ENCODE data around the gene ZNF487. TPM values are rescaled to one million over a fixed set of nuclear protein-coding genes. Genes with fewer than 3 reads are reported as not detected.
"Not testable (repeated sequence)": the region's sequence is repeated elsewhere in the genome, so short reads cannot be mapped to it uniquely, and the experiment has no call there.

Gene ZNF487
- total RNA-seq, 3 donors from 2014 or later, result 1.3 to 3.8 (median 1.6) TPM

GRCh38 chr10:43410345-43410744 is 26.6 kb upstream of the ZNF487 start:
- Mint-ChIP-seq H3K27me3 (ENCODE audit: low read depth) (no peaks in the 10 kb centered on the region), H3K36me3 (ENCODE audit: insufficient read depth) (peaks cover 9% of the 10 kb centered on the region), H3K9me3 (no peaks in the 10 kb centered on the region), H3K4me3 (peak overlapping the region; percentile 98), H3K4me1 (ENCODE audit: low read depth) (peaks cover 10% of the 10 kb centered on the region)
- ATAC-seq, result no peak
- no peak for DNase-seq

- ATAC-seq, result no peak
- Mint-ChIP-seq H3K27me3 (ENCODE audit: low read depth) (no peaks in the 10 kb centered on the region), H3K4me3 (no peak overlapping the region), H3K9me3 (no peaks in the 10 kb centered on the region), H3K36me3 (ENCODE audit: insufficient read depth) (peaks cover 6% of the 10 kb centered on the region), H3K4me1 (ENCODE audit: low read depth) (peaks cover 10% of the 10 kb centered on the region)
- no peak for DNase-seq
Measured at GRCh38 chr10:43411536-43411935, 25.4 kb upstream of the ZNF487 start.

- Mint-ChIP-seq H3K27me3 (ENCODE audit: low read depth) (no peaks in the 10 kb centered on the region), H3K36me3 (ENCODE audit: insufficient read depth) (no peaks in the 10 kb centered on the region), H3K4me3 (no peak overlapping the region), H3K4me1 (ENCODE audit: low read depth) (peaks cover 22% of the 10 kb centered on the region), H3K9me3 (no peaks in the 10 kb centered on the region)
- no peak for ATAC-seq
- DNase-seq, result no peak
Measured at GRCh38 chr10:43415544-43415943, 21.4 kb upstream of the ZNF487 start.

GRCh38 chr10:43417950-43418768 is 18.8 kb upstream of the ZNF487 start:
- Mint-ChIP-seq H3K27me3 (ENCODE audit: low read depth) (no peaks in the 10 kb centered on the region), H3K4me1 (ENCODE audit: low read depth) (peaks cover 33% of the 10 kb centered on the region), H3K4me3 (no peak overlapping the region), H3K9me3 (no peaks in the 10 kb centered on the region), H3K36me3 (ENCODE audit: insufficient read depth) (no peaks in the 10 kb centered on the region)
- no peak for DNase-seq
- no peak for ATAC-seq

- Mint-ChIP-seq H3K36me3 (ENCODE audit: insufficient read depth) (no peaks in the 10 kb centered on the region), H3K4me3 (peak overlapping the region; percentile 61), H3K4me1 (ENCODE audit: low read depth) (peaks cover 33% of the 10 kb centered on the region), H3K9me3 (no peaks in the 10 kb centered on the region), H3K27me3 (ENCODE audit: low read depth) (no peaks in the 10 kb centered on the region)
- DNase-seq (no peak), ATAC-seq (no peak)
Measured at GRCh38 chr10:43419997-43420368, 16.9 kb upstream of the ZNF487 start.

- no peaks in the 10 kb centered on the region for H3K36me3 Mint-ChIP-seq (ENCODE audit: insufficient read depth)
- no peaks in the 10 kb centered on the region for H3K27me3 Mint-ChIP-seq (ENCODE audit: low read depth)
- H3K4me3 Mint-ChIP-seq, result peak overlapping the region; percentile 89
- no peaks in the 10 kb centered on the region for H3K9me3 Mint-ChIP-seq
- ATAC-seq (peak; percentile 92 to 95), DNase-seq (peak; percentile 77)
- peaks cover 36% of the 10 kb centered on the region for H3K4me1 Mint-ChIP-seq (ENCODE audit: low read depth)
Measured at GRCh38 chr10:43420369-43421200, 16.3 kb upstream of the ZNF487 start.

GRCh38 chr10:43421201-43421507 is 15.8 kb upstream of the ZNF487 start:
- Mint-ChIP-seq H3K4me1 (ENCODE audit: low read depth) (peaks cover 41% of the 10 kb centered on the region), H3K4me3 (peak overlapping the region; percentile 89), H3K36me3 (ENCODE audit: insufficient read depth) (no peaks in the 10 kb centered on the region), H3K9me3 (no peaks in the 10 kb centered on the region), H3K27me3 (ENCODE audit: low read depth) (no peaks in the 10 kb centered on the region)
- no peak for ATAC-seq
- DNase-seq, result no peak

GRCh38 chr10:43421519-43421918 is 15.4 kb upstream of the ZNF487 start:
- H3K4me3 Mint-ChIP-seq, result peak overlapping the region; percentile 55
- peaks cover 41% of the 10 kb centered on the region for H3K4me1 Mint-ChIP-seq (ENCODE audit: low read depth)
- DNase-seq, result no peak
- no peaks in the 10 kb centered on the region for H3K36me3 Mint-ChIP-seq (ENCODE audit: insufficient read depth)
- H3K27me3 Mint-ChIP-seq (ENCODE audit: low read depth), result no peaks in the 10 kb centered on the region
- ATAC-seq, result no peak
- no peaks in the 10 kb centered on the region for H3K9me3 Mint-ChIP-seq

GRCh38 chr10:43421944-43422343 is 15.0 kb upstream of the ZNF487 start:
- peaks cover 41% of the 10 kb centered on the region for H3K4me1 Mint-ChIP-seq (ENCODE audit: low read depth)
- not testable (repeated sequence) for ATAC-seq; H3K9me3 Mint-ChIP-seq; DNase-seq; H3K27me3 Mint-ChIP-seq (ENCODE audit: low read depth); H3K36me3 Mint-ChIP-seq (ENCODE audit: insufficient read depth)
- H3K4me3 Mint-ChIP-seq, result peak overlapping the region; percentile 55

GRCh38 chr10:43424416-43424815 is 12.5 kb upstream of the ZNF487 start:
- H3K4me1 Mint-ChIP-seq (ENCODE audit: low read depth), result peaks cover 33% of the 10 kb centered on the region
- H3K27me3 Mint-ChIP-seq (ENCODE audit: low read depth), result no peaks in the 10 kb centered on the region
- H3K36me3 Mint-ChIP-seq (ENCODE audit: insufficient read depth), result no peaks in the 10 kb centered on the region
- ATAC-seq (no peak), DNase-seq (no peak)
- no peaks in the 10 kb centered on the region for H3K9me3 Mint-ChIP-seq
- H3K4me3 Mint-ChIP-seq, result no peak overlapping the region

- not testable (repeated sequence) for H3K27me3 Mint-ChIP-seq (ENCODE audit: low read depth); DNase-seq; H3K4me3 Mint-ChIP-seq; H3K9me3 Mint-ChIP-seq; H3K36me3 Mint-ChIP-seq (ENCODE audit: insufficient read depth); ATAC-seq
- peaks cover 21% of the 10 kb centered on the region for H3K4me1 Mint-ChIP-seq (ENCODE audit: low read depth)
Measured at GRCh38 chr10:43426476-43426875, 10.4 kb upstream of the ZNF487 start.

GRCh38 chr10:43427166-43427825 is 9.6 kb upstream of the ZNF487 start:
- H3K27me3 Mint-ChIP-seq (ENCODE audit: low read depth), result no peaks in the 10 kb centered on the region
- H3K36me3 Mint-ChIP-seq (ENCODE audit: insufficient read depth), result no peaks in the 10 kb centered on the region
- H3K4me1 Mint-ChIP-seq (ENCODE audit: low read depth), result peaks cover 18% of the 10 kb centered on the region
- no peaks in the 10 kb centered on the region for H3K9me3 Mint-ChIP-seq
- peak; percentile 84 to 90 for ATAC-seq
- H3K4me3 Mint-ChIP-seq, result peak overlapping the region; percentile 63
- DNase-seq, result peak; percentile 41

- H3K27me3 Mint-ChIP-seq (ENCODE audit: low read depth), result no peaks in the 10 kb centered on the region
- H3K9me3 Mint-ChIP-seq, result no peaks in the 10 kb centered on the region
- peaks cover 12% of the 10 kb centered on the region for H3K4me1 Mint-ChIP-seq (ENCODE audit: low read depth)
- H3K4me3 Mint-ChIP-seq, result no peak overlapping the region
- ATAC-seq (no peak), DNase-seq (no peak)
- H3K36me3 Mint-ChIP-seq (ENCODE audit: insufficient read depth), result peaks cover 2% of the 10 kb centered on the region
Measured at GRCh38 chr10:43430926-43431663, 5.8 kb upstream of the ZNF487 start.
